Germinal center (tissue), 1 donor: ENCODE measurements around the gene NPBWR2.
"Not testable (repeated sequence)": the region's sequence is repeated elsewhere in the genome, so short reads cannot be mapped to it uniquely, and the experiment has no call there.

Experiments used
- DNase-seq: peaks from one replicate; pipeline ENCODE4 v3.0.0; 2012; ENCODE audit warnings: mixed read lengths, low spot score

Gene NPBWR2

DNA sequence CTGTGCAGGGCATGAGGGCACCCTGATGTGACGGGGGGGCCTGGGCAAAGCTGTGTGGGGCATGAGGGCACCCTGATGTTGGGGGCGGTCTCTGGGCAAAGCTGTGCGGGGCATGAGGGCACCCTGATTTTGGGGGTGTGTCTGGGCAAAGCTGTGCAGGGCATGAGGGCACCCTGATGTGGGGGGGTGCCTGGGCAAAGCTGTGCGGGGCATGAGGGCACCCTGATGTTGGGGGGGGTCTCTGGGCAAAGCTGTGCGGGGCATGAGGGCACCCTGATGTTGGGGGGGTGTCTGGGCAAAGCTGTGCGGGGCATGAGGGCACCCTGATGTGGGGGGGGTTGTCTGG lies 10.0 kb upstream of the NPBWR2 start:
- DNase-seq = not testable (repeated sequence)

DNA sequence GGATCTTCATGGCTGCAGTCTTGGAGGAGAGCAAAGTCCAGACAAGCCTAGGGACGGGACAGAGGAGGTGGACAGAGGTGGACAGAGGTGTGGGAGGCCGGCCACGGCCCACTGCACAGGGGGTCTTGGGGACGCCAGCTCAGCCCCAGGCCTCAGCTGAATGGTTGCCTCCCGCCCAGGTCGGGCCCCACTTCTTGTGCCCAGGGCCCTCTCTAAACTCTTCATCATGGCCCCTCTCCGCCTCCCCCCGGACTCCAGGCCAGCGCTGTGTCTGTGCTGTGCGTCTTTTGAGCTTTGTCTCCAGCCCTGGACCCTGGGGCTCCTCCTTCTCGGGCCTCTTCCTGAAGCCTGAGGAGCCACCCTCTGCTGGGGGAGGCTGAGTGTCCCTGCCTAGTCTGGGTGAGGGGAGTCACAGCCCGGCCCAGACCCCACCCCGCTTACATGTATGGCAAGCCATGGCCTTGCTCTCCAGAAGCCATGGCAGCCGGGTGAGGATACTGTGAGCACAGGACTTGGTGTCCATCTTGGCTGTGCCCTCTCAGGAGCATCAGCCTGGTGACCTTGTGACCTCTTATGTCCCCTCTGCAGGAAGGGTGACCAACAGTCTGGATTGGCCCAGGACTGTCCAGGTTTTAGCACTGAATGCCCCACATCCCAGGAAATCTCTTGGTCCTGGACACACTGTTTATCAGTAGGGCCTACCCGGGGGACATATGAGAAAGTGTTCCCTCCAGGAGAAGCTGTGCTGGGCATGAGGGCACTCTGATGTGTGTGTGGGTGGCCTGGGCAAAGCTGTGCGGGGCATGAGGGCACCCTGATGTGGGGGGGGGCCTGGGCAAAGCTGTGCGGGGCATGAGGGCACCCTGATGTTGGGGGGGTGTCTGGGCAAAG lies 9.4 kb upstream of the NPBWR2 start:
- DNase-seq = no peak

DNA sequence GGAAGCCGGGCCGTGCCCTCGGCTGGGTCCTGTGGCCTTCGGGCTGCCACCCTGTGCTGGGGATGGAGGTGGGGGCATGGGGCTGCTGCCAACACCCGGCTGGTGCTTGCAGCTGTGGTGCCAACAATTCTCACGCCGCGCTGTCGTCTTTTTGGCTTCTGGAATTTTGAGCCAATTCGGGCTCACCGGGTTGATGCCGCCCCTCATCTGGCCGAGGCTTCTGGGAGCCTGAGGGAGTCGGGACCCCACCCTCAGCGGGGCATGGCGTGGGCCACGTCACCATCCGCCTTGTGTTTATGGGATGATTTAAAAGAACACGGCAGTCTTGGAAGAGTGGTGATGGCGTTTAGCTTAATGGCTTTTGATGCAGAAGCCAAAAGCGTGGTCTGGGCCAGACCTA lies 8.7 kb upstream of the NPBWR2 start:
- no peak for DNase-seq

DNA sequence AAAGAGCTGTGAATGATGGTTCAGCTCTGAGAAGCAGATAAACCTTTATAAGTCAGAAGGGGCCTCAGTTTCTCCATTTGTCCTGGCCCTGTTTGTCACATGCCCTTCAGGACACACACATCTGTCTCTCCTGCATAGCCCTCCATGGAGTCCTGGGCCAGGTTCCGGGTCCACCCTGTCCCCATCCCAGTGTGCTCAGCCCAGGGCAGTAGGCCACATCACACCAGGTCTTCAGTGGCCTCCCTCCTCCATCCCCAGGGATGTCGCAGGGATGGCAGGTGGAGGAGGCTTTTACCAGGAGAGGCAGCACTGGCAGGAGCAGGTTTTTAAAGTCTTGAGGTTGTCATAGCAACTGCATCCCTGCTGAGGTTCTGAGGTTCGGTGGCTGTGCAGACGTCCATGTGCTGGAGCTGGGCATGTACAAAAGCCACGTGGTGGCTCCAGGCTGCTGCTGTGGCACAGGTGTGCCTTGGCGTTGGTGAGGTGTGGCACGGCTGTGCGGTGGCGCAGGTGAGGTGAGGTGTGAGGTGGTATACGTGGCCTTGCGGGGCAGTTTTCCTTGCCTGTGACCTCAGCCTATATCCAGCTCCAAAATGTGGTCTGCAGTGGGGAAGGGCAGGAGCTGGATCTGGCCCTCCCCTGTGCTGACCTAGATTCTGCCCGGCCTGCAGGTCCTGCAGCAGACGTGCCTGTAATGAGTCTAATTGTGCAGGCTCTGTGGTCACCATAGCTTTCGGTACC lies 8.0 kb upstream of the NPBWR2 start:
- DNase-seq = no peak

DNA sequence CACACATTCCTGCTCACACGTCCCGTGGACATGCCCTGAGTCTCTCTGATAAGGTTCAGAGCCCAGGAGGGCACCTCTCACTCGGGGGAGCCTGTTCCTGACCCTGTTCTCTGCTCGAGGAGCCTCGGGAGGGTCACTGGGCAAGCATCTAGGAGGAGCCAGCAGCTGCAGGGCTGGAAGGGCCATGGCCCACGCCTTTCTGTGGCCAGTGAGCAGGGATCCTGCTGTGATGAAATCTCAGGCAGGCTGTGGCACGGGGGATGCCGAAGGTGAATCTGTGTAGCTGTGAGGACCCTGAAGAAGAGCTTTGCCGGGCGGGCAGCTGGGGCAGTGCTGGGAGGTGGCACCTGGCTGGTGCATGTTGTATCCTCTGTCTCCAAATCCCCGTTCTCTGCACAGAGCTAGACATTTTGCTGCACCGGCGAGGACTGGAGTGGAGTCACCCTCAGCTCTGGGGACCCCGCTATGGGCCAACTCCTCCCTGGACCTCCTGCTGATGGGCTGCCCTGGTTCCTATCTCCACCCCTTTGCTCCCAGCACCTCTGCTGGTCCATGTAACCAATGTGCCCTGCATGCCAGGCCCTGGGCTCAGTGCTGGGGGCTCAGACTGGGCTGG lies 7.1 kb upstream of the NPBWR2 start:
- DNase-seq = no peak

DNA sequence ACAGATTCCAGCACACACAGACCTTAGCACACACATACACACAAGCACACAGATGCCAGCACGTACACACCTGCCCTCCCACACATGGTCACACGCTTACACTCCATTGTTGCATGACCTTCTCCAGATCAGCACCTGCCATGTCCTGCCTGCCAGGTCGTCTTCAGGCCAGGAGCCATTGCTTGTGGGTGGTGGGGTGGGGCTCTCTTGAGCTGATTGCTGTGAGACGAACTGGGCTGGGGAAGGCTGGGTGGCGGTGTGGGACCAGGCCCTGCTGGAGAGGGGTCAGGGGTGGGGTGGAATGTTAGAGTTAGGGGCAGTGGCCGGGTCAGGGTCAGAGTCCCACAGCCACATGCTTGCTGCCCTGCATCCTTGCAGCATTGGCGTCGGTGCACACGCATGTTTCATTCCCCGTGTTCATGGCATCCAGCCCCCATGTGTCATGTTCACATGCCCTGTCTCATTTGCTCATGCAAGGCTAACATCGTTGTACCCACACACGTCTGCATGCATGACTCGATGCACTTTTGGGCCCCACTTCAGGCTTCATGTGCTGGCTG lies 6.5 kb upstream of the NPBWR2 start:
- no peak for DNase-seq

DNA sequence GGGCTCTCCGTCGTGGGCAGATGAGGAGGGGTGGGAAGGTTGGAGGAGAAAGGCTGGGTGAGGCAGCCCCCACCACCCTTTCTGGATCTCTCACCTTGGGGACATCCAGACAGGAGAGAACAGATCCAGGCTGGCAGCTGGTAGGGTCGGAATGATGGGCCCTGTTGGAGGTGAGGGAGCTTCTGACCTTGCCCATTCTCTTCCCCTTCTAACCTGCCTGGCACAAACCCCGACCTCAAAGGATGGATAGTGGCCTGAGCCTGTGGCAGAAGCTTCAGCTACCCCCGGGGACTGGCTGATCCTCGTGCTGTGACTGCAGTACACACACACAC lies 6.0 kb upstream of the NPBWR2 start:
- DNase-seq = no peak

DNA sequence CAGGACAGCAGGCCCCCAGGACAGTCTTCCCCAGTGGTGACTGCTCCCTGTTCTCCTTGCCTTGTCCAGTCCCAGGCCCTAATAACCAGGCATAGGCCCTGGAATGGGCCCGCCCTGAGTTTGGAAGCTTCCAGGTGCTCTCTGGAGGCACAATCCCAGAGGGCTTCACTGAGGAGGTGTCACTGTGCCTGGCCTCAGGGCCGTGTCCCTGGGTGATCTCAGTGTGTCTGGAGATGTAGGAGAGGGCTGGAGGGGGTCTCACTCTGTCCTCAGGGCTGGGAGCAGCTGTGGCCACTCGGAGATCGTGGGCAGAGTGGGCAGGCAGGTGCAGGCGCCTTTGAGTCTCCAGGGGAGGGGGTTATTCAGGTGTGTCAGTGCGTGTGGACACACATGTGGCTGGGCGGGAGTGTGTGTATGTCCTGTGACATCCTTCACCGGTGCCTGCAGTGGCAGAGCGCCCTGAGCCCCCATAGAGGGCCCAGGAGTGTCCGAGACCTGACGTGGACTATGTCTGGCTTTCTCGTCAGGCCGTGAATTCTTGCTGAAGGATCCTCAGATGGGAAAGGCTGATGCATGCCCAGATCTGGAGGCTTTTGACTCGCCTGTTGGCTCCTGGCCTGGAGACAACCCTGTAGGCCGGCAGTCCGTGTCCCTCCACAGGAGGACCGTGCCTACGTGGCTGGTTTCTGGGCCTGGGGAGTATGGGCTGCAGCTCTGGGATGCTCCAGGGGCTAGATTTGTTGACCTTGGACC lies 5.5 kb upstream of the NPBWR2 start:
- no peak for DNase-seq

DNA sequence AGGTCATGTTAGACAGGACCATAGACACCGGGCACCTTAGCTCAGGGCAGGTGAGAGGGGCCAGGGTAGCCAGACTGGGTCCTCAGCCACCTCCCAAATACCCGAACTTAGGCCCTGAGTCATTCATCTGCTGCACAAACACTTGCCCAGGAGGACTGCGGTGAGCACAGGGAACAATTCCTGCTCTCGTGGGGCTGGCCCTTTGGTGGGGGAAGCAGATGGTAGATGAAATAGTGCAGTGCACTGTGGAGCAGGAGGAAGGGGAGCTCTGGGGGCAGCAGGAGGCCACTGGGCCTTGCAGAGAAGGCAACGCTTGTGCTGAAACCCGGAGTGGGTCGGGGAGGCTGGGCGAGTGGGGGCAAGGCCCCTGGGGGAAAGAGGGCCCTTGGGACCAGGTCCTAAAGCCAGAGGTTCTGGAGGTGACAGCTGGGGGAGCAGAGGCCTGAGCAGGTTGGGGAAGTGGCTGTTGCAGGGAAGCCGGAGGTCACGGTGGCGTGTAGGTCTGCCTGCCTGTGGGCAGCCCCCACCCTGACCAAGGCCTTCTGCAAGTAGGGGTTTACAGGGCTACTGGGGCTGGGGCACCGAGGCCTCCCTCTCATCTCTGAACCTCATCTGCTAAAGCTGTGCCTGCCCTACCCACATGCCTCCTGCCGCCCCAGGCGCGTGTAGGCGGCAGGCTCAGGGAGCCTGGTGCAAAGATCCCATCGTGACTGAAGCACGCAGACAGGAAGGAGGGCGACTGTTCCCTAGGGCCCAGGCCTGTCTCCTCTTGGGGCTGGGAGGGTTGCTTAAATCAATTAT lies 4.7 kb upstream of the NPBWR2 start:
- DNase-seq = no peak

DNA sequence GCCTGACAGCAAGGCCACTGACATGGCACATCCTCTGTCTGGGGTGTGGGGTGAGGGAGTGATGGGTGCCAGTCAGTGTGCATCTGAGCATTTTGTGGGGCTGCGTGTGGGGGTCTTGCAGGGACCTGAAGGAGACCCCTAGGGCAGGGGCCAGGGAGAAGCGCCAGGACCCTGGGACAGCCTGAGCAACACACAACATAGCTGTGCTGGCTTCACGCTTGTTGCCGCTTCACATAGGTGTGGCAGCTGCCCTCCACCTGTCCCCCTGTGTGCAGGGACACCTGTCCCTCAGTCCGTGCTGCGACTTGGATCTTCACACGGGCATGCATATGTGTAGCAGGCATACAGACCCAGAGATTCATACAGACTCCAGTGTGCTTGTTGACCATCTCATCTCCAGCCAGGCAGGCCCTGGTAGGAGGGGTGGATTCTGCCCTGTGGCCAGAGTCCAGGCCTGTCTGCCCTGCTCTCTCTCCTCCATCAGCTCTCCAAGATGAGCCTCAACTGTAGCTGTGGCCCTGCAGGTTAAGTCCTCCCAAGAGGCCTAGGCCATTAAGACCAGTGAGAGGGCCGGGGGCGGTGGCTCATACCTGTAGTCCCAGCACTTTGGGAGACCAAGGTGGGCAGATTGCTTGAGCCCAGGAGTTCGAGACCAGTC lies 3.2 kb upstream of the NPBWR2 start:
- no peak for DNase-seq

DNA sequence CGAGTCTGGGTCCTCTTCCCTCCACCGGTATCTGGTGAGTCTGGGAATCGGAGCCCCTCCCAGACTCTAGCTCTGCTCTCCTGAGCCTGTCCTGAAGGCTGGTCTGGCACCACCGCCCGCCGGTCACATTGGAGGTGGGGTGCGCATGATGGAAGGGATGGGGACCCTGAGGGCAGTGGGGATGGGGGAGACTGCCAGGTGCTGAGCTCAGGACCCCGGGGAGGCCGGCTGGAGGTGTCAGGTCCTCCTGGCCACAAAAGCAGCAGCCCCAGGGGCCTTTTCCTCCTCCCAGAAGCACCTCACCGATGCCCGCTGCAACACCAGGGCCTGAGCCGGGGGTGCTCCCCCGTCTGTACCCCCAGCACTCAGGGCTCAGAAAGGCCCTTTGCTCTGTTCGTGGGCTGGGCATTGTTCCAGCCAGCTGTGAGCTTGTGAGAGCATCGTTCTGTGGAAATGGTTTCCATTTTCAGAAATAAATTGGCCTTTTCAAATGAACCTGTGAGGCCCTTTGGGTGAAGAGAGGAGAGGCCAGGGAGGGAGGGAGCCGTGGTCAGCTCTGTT lies 2.5 kb upstream of the NPBWR2 start:
- no peak for DNase-seq

DNA sequence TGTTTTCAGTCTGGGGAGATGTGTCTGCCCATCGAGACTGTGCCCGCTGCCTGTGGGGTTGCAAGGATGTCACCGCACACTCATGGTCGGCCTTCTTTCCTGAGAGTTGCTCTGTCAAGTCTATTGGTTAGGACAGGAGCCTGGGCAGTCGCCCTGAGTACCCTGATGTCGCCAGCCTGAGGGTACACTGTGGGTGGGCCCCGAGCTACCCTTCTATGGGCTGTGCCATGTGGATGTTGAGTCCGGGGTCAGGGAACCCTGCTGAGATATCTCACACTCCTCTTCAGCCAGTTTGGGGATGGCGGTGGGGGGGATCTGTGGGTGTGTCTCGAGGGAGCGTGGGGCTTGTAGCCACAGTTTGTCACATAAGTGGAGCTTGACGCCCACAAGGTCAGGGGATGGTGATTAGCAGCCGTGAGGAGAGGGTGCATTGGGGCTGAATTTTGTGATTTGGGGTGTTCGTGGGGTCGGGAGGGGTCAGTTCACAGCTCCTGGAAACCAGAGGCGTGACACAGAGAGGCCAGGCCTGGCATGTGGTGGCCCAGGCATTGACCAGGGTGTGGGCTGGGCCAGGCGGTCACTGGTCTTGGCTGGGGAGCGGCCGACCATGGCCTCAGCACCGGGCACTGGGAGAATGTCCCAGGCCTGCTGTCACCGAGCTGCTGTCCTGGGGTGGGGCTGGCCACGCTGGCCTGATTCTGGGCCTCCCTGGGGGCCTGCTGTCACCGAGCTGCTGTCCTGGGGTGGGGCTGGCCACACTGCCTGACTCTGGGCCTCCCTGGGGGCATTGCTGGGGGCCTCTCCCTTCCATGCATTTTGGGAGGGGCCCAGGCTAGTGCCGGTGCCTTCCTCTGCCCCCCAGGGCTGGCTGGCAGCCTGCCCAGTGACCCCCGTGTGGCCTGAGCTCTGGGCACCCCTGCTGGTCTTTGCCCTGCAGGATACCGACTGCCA lies 1.6 kb upstream of the NPBWR2 start:
- no peak for DNase-seq

DNA sequence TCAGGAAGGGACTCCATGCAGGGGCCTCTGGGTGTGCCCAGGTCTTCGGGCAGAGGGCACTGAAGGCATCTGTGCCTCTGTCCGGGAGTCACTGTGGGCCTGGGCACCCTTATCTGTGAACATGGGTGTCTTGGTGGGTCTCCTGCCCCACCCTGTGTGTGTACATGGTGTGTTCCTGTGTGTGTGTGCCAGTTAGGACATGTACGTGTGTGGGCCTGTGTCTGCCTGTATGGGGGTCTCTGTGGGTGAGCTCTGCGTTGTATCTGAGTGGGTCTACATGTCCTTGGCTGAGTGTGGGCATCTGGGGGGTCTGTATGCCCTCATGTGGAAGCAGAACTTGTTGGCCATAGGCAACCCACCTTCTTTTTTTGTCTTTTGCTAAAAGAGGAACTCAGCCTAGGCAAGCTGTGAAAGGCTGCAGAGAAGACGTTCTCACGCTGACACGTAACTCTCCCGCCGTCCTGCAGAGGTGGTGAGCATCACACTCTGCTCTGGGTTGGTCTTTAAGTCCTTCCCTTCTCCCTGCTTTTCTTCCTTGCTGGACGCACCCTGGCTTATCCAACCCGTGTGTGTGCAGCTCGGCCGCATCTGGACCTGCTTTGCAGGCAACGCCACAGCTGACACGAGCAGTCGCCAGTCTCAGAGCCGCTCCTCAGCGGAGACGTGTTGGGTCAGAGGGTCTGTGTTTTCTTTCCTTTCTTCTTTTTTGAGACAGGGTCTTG lies 532 bp upstream of the NPBWR2 start:
- DNase-seq = peak; percentile 50

DNA sequence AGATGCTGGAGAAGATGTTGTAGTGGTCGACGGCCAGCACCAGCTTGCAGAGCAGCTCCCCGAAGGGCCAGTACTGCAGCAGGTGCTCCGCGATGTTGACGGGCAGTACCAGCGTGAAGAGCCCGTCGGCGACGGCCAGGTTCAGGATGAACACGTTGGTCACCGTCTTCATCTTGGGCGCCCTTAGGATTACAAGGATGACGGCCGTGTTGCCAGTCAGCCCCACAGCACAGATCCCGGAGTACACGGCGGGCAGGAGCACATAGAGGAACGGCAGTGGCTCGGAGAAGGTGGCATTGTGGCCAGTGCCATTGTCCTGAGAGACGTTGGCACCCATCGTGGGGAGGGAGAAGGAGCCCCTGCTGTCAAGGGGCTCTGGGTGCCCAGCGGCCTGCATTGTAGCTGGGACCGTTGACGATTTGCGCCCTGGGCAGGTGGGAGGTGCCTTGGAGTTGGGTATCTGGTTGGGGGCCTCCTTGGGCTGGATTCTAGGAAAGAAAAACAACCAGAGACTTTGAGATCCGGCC lies 867 bp downstream of the NPBWR2 start:
- no peak for DNase-seq

DNA sequence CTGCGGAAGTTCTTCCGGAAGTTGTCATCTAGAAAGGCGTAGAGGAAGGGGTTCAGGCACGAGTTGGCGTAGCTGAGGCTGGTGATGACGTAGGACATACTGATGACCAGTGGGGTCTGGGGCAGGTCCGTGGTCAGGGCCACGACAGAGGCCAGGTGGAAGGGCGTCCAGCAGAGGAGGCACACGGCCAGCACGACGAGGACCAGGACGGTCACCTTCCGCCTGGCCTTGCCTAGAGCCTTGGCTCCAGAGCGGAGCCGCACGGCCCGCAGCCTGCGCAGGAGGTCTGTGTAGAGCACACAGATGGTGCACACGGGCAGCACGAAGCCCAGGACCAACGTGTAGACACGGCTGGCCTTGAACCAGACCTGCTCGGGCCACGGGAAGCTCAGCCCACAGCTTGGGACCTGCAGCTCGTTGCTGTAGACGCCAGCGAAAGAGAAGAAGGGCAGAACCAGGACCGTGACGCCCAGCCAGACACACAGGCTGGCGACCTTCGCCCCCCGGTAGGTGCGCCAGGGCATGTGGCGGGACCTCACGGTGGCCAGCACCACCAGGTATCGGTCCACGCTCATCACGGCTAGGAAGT lies 1.4 kb downstream of the NPBWR2 start:
- DNase-seq = no peak

DNA sequence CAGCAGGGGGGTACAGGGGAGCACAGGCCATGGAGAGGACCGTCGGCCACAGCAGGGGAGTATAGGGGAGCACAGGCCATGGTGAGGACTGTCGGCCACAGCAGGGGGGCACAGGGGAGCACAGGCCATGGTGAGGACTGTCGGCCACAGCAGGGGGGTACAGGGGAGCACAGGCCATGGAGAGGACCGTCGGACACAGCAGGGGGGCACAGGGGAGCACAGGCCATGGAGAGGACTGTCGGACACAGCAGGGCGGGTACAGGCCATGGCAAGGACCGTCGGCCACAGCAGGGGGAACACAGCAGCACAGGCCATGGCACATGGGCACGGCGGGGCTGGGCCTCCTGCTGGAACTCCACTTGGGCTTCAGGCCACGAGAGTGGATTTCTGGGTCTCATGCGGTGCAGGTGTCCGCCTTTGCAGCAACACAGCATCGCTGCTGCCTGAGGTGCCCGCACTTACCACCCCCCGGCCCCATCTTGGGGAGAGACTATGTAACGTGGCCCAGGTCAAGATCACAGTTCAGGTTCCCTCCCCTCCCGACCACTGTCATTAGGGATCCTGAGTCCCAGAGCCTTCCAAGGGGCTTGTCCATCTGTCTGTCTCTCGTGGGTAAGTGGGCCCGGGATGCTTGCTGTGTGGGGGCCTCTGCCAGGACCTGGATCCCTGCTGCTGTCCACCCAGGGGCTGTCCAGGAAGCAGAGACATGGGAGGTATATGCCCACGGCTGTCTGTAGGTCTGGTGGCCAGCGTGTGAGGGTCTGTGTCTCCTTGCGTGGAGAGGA lies 2.5 kb downstream of the NPBWR2 start:
- no peak for DNase-seq
